ENCODE data around the gene GPR162. TPM values are rescaled to one million over a fixed set of nuclear protein-coding genes. Genes with fewer than 3 reads are reported as not detected.

The GPR162 gene
- total and polyA plus RNA-seq, 3 experiments from 2014 or later: 0.11 TPM; not detected in 2

GRCh38 chr12:6824901-6825381, 3.3 kb downstream of the GPR162 start:
- Histone ChIP-seq H3K27ac (ENCODE audit: low read depth, low read length) (no peak overlapping the region), H3K36me3 (ENCODE audit: insufficient read depth, low read length) (no peaks in the 10 kb centered on the region), H3K9me3 (ENCODE audit: low read length) (no peaks in the 10 kb centered on the region), H3K4me1 (ENCODE audit: insufficient read depth, low read length) (peaks cover 18% of the 10 kb centered on the region), H3K27me3 (ENCODE audit: insufficient read depth, low read length, poor library complexity, severe bottlenecking) (peaks cover 25% of the 10 kb centered on the region), H3K4me3 (ENCODE audit: low read length) (no peak overlapping the region)
- Mint-ChIP-seq H3K27ac (peak overlapping the region in 1 of 8 donors; percentile 17), H3K4me3 (no peak overlapping the region), H3K36me3 (peaks cover 0 to 5% (median 0%) of the 10 kb centered on the region in 3 donors), H3K27me3 (peaks cover 26 to 68% of the 10 kb centered on the region in 2 donors), H3K4me1 (peaks cover 20 to 36% (median 24%) of the 10 kb centered on the region in 3 donors), H3K9me3 (no peaks in the 10 kb centered on the region)
- ChIA-PET CTCF (interaction anchor here (0.6 to 5.8 kb wide), 16 partner anchors 10 to 271 kb away, joined by 3 to 39 read pairs (median 3); partner anchors contain the start of genes CDCA3, COPS7A, MLF2 and SPSB2), POLR2A (interaction anchor here (0.5 to 0.6 kb wide), 2 partner anchors 30 to 227 kb away, joined by 4 to 8 read pairs; no protein-coding TSS in a partner anchor)
- no peak for DNase-seq

DNA sequence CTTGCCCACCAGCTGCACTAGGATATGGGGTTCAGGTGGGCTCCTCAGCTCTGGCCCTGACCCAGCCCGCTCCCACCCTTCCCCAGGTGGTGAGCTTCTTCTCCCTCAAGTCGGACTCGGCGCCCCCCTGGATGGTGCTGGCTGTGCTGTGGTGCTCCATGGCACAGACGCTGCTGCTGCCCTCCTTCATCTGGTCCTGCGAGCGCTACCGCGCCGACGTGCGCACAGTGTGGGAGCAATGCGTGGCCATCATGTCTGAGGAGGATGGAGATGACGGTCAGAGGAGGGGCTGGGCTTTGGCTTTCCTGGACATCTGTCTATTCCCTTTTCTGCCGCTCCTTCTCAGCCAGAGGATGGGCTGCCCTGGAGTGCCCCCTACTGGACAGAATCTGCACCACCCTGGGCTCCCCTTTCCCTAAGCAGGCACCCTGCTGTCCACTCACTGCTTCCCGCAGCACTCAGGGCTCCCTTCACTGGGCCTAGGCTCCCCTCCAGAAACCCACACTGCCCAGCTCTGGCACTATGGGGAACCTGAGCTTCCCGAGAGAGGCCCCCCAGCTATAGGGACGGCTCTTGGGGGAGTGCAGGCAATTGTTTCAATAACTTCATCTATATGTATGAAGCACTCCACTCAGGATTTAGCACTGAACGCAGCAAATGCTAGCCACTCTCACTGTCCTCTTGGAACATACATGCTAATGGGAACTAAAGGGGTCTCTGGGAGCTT, 3.9 kb downstream of the GPR162 start:
- DNase-seq: peak; percentile 62 to 80 (median 71)
- peak overlapping the region in 1 of 7 donors; percentile 70 for H3K4me3 Mint-ChIP-seq
- CTCF ChIA-PET: interaction anchor here (0.6 to 5.8 kb wide), 22 partner anchors 9 to 271 kb away, joined by 3 to 39 read pairs (median 3); partner anchors contain the start of genes CDCA3, COPS7A, LAG3 and MLF2
- Histone ChIP-seq H3K27ac (ENCODE audit: low read depth, low read length) (no peak overlapping the region), H3K9me3 (ENCODE audit: low read length) (no peaks in the 10 kb centered on the region), H3K4me3 (ENCODE audit: low read length) (no peak overlapping the region), H3K4me1 (ENCODE audit: insufficient read depth, low read length) (peaks cover 18% of the 10 kb centered on the region), H3K27me3 (ENCODE audit: insufficient read depth, low read length, poor library complexity, severe bottlenecking) (peaks cover 25% of the 10 kb centered on the region), H3K36me3 (ENCODE audit: insufficient read depth, low read length) (no peaks in the 10 kb centered on the region)
- peaks cover 26 to 68% of the 10 kb centered on the region in 2 donors for H3K27me3 Mint-ChIP-seq
- H3K9me3 Mint-ChIP-seq: no peaks in the 10 kb centered on the region
- H3K27ac Mint-ChIP-seq: no peak overlapping the region
- peaks cover 0 to 5% (median 0%) of the 10 kb centered on the region in 3 donors for H3K36me3 Mint-ChIP-seq
- peaks cover 20 to 36% (median 24%) of the 10 kb centered on the region in 3 donors for H3K4me1 Mint-ChIP-seq
- POLR2A ChIA-PET: interaction anchor here (0.5 to 0.6 kb wide), 2 partner anchors 31 to 228 kb away, joined by 4 to 8 read pairs; no protein-coding TSS in a partner anchor

DNA sequence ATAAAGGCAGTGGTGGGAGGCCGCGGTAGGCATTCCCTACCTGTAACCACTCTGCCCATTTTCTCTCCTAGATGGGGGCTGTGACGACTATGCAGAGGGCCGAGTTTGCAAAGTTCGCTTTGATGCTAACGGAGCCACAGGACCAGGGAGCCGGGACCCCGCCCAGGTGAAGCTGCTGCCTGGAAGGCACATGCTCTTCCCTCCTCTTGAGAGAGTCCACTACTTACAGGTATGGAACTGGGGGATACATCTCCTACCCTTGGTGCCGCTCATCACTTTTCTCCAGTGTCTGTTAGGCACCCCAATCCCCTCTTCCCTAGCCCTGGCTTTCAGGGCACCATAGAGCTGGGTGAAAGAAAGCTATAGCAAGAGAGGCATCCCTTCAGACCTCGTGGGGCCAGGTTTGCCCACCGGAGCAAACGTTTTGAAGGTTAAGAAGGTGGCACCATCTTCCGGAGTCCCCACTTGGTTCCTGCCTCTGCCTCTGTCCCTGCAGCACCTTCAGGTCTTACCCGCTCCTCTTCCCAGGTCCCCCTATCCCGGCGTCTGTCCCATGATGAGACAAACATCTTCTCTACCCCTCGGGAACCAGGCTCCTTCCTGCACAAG, 4.6 kb downstream of the GPR162 start:
- ChIA-PET POLR2A (no interaction called here), CTCF (interaction anchor here (0.7 to 5.8 kb wide), 10 partner anchors 9 to 260 kb away, joined by 3 to 39 read pairs (median 5); partner anchors contain the start of genes CDCA3, LAG3, MLF2 and USP5)
- Histone ChIP-seq H3K27ac (ENCODE audit: low read depth, low read length) (no peak overlapping the region), H3K4me3 (ENCODE audit: low read length) (no peak overlapping the region), H3K36me3 (ENCODE audit: insufficient read depth, low read length) (no peaks in the 10 kb centered on the region), H3K4me1 (ENCODE audit: insufficient read depth, low read length) (peaks cover 11% of the 10 kb centered on the region), H3K27me3 (ENCODE audit: insufficient read depth, low read length, poor library complexity, severe bottlenecking) (peaks cover 25% of the 10 kb centered on the region), H3K9me3 (ENCODE audit: low read length) (no peaks in the 10 kb centered on the region)
- Mint-ChIP-seq H3K27me3 (peaks cover 30 to 66% of the 10 kb centered on the region in 2 donors), H3K36me3 (peaks cover 0 to 9% (median 0%) of the 10 kb centered on the region in 3 donors), H3K9me3 (no peaks in the 10 kb centered on the region), H3K4me3 (peak overlapping the region in 1 of 7 donors; percentile 70), H3K27ac (peak overlapping the region in 1 of 8 donors; percentile 41), H3K4me1 (peaks cover 19 to 31% (median 20%) of the 10 kb centered on the region in 3 donors)
- DNase-seq: no peak

- ChIA-PET CTCF (interaction anchor here (1.2 to 5.8 kb wide), 8 partner anchors 8 to 199 kb away, joined by 4 to 39 read pairs (median 6); partner anchors contain the start of genes CDCA3, COPS7A, LAG3 and MLF2), POLR2A (interaction anchor here (3.1 kb wide), 1 partner anchor 25 kb away, joined by 23 read pairs; the partner anchor contains the start of genes CDCA3 and USP5)
- Histone ChIP-seq H3K4me3 (ENCODE audit: low read length) (no peak overlapping the region), H3K9me3 (ENCODE audit: low read length) (no peaks in the 10 kb centered on the region), H3K27me3 (ENCODE audit: insufficient read depth, low read length, poor library complexity, severe bottlenecking) (peaks cover 25% of the 10 kb centered on the region), H3K27ac (ENCODE audit: low read depth, low read length) (peak overlapping the region; percentile 20), H3K36me3 (ENCODE audit: insufficient read depth, low read length) (no peaks in the 10 kb centered on the region), H3K4me1 (ENCODE audit: insufficient read depth, low read length) (peaks cover 11% of the 10 kb centered on the region)
- Mint-ChIP-seq H3K27me3 (peaks cover 32 to 64% of the 10 kb centered on the region in 2 donors), H3K27ac (peak overlapping the region in 4 of 8 donors; percentile 33 to 83 (median 61)), H3K4me3 (peak overlapping the region; percentile 60 to 85 (median 75)), H3K36me3 (peaks cover 0 to 11% (median 0%) of the 10 kb centered on the region in 3 donors), H3K9me3 (no peaks in the 10 kb centered on the region), H3K4me1 (peaks cover 17 to 28% (median 20%) of the 10 kb centered on the region in 3 donors)
- no peak for DNase-seq
Measured at GRCh38 chr12:6826734-6827436, 5.3 kb downstream of the GPR162 start.

DNA sequence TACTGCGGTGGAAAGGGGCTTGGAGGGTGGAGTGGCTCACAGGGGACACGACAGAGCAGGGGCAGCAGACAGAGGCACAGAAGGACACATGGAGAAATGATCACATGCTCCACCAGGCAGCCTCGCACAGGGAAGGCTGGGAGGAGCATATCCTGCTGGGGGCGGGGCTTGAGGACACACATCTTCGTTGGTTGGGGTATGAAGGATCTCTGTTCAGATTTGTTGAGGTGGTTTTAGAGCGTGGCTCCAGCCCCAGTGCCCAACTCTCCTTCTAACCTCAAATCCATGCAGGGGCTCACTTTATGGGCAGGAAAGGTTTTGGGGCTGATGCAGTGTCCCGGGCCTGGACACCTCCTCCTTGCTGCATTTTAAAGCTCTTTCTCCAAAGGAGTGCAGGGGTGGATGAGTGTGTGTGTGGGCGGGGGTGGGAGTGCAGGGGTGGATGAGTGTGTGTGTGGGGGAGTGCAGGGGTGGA, 5.9 kb downstream of the GPR162 start:
- H3K4me1 Mint-ChIP-seq: peaks cover 15 to 25% (median 20%) of the 10 kb centered on the region in 3 donors
- H3K27ac ChIP-seq (ENCODE audit: low read depth, low read length): peak overlapping the region; percentile 20
- H3K4me3 Mint-ChIP-seq: peak overlapping the region; percentile 60 to 85 (median 75)
- peak in 1 of 5 donors; percentile 13 for DNase-seq
- H3K27me3 ChIP-seq (ENCODE audit: insufficient read depth, low read length, poor library complexity, severe bottlenecking): peaks cover 20% of the 10 kb centered on the region
- no peaks in the 10 kb centered on the region for H3K36me3 ChIP-seq (ENCODE audit: insufficient read depth, low read length)
- peaks cover 34 to 58% of the 10 kb centered on the region in 2 donors for H3K27me3 Mint-ChIP-seq
- no peak overlapping the region for H3K4me3 ChIP-seq (ENCODE audit: low read length)
- ChIA-PET CTCF (interaction anchor here (1.1 to 5.8 kb wide), 6 partner anchors 8 to 104 kb away, joined by 3 to 39 read pairs (median 6); partner anchors contain the start of genes COPS7A and MLF2), POLR2A (interaction anchor here (0.6 to 3.1 kb wide), 3 partner anchors 24 to 126 kb away, joined by 3 to 23 read pairs (median 9); partner anchors contain the start of genes CDCA3, MLF2 and USP5)
- H3K36me3 Mint-ChIP-seq: peaks cover 0 to 14% (median 0%) of the 10 kb centered on the region in 3 donors
- peaks cover 11% of the 10 kb centered on the region for H3K4me1 ChIP-seq (ENCODE audit: insufficient read depth, low read length)
- no peaks in the 10 kb centered on the region for H3K9me3 Mint-ChIP-seq
- H3K9me3 ChIP-seq (ENCODE audit: low read length): no peaks in the 10 kb centered on the region
- peak overlapping the region in 4 of 8 donors; percentile 33 to 83 (median 61) for H3K27ac Mint-ChIP-seq

- H3K4me1 Mint-ChIP-seq: peaks cover 15 to 25% (median 20%) of the 10 kb centered on the region in 3 donors
- DNase-seq: peak in 2 of 5 donors; percentile 24 to 52
- H3K27me3 Mint-ChIP-seq: peaks cover 31 to 51% of the 10 kb centered on the region in 2 donors
- H3K4me3 Mint-ChIP-seq: peak within 1 kb of the TSS; percentile 89 to 97 (median 93)
- peaks cover 0 to 15% (median 0%) of the 10 kb centered on the region in 3 donors for H3K36me3 Mint-ChIP-seq
- POLR2A ChIA-PET: interaction anchor here (0.6 to 3.1 kb wide), 8 partner anchors 24 to 375 kb away, joined by 3 to 23 read pairs (median 5); partner anchors contain the start of genes CDCA3, COPS7A, MLF2 and SPSB2
- peak within 1 kb of the TSS; percentile 64 to 92 (median 86) for H3K27ac Mint-ChIP-seq
- CTCF ChIA-PET: interaction anchor here (0.9 to 5.8 kb wide), 8 partner anchors 14 to 105 kb away, joined by 3 to 34 read pairs (median 4); partner anchors contain the start of genes COPS7A, MLF2 and SPSB2
- Histone ChIP-seq H3K27me3 (ENCODE audit: insufficient read depth, low read length, poor library complexity, severe bottlenecking) (peaks cover 13% of the 10 kb centered on the region), H3K4me3 (ENCODE audit: low read length) (peak within 1 kb of the TSS; percentile 75), H3K27ac (ENCODE audit: low read depth, low read length) (peak within 1 kb of the TSS; percentile 78), H3K9me3 (ENCODE audit: low read length) (no peaks in the 10 kb centered on the region), H3K4me1 (ENCODE audit: insufficient read depth, low read length) (peaks cover 11% of the 10 kb centered on the region), H3K36me3 (ENCODE audit: insufficient read depth, low read length) (no peaks in the 10 kb centered on the region)
- no peaks in the 10 kb centered on the region for H3K9me3 Mint-ChIP-seq
Measured at GRCh38 chr12:6827982-6828780, 6.6 kb downstream of the GPR162 start, which contains the start of gene P3H3. Gene P3H3 (plus strand): TSS chr12:6828407. CDS start chr12:6828441, 34 bp downstream.
